Brain microvascular endothelial cell (primary cell): Measurements from ENCODE around the gene ORM2.
A peak's percentile ranks its signal among the peaks of the same experiment; 100 is the strongest.

Experiments
- DNase-seq: peaks from one replicate; pipeline ENCODE4 v3.0.0-alpha.2; 2020
- H3K27ac ChIP-seq: fragments of 250-450 bp; sonication (Bioruptor Pico); 2 replicates; pipeline ENCODE4 v1.5.1; 2020; ENCODE audit warnings: mild to moderate bottlenecking, moderate library complexity
- H3K27me3 ChIP-seq: fragments of 250-450 bp; sonication (Bioruptor Pico); replicated peaks from 2 replicates; pipeline ENCODE4 v1.5.1; 2020; ENCODE audit warnings: mild to moderate bottlenecking
- H3K36me3 ChIP-seq: fragments of 250-450 bp; sonication (Bioruptor Pico); replicated peaks from 2 replicates; pipeline ENCODE4 v1.5.1; 2020; ENCODE audit warnings: mild to moderate bottlenecking
- H3K4me3 ChIP-seq: 2 replicates; pipeline ENCODE4 v1.5.1; 2011; ENCODE audit warnings: low read depth, mild to moderate bottlenecking, control low read depth, low read length, moderate library complexity
- in situ Hi-C: cut with HindIII; loops from 2 replicates; pipeline ENCODE4 v1.10.0; 2017; ENCODE audit warnings: low sequenced_read_pairs, low pct_ligation_motif_present
- TF ChIP-seq, protein P1 (sequence below): IDR thresholded peaks from 2 replicates; pipeline ENCODE4 v1.5.1; 2011; ENCODE audit warnings: low read depth, mild to moderate bottlenecking, moderate library complexity, low read length, control low read depth, inconsistent platforms; ENCODE audit errors: missing control alignments

The ORM2 gene

DNA sequence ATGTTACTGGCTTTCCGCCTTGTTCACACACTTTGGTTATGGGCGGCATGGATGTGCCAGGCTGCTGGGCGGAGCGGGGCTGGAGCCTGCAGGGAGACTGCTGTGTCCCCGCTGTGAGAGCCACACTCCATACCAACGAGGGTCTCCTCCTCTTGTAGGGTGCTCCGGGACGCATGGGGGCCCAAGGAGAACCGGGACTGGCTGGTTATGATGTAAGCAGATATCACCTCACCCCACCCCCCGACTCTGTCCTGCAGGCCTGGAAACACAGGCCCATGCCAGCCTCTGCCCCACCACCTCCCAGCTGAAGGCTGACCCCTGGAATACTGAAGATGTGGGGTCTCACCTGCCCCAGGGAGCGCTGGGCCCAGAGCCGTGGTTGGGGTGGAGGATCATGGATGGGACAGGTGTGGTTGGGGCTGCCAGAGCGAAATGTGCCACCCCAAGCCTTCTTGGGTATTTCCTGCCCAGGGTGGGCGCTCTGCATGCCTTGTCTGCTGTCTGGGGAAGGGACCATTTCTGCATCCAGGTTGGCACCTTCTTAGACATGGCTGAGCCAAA, 46.0 kb upstream of the ORM2 start:
- H3K27ac ChIP-seq = no peak overlapping the region

DNA sequence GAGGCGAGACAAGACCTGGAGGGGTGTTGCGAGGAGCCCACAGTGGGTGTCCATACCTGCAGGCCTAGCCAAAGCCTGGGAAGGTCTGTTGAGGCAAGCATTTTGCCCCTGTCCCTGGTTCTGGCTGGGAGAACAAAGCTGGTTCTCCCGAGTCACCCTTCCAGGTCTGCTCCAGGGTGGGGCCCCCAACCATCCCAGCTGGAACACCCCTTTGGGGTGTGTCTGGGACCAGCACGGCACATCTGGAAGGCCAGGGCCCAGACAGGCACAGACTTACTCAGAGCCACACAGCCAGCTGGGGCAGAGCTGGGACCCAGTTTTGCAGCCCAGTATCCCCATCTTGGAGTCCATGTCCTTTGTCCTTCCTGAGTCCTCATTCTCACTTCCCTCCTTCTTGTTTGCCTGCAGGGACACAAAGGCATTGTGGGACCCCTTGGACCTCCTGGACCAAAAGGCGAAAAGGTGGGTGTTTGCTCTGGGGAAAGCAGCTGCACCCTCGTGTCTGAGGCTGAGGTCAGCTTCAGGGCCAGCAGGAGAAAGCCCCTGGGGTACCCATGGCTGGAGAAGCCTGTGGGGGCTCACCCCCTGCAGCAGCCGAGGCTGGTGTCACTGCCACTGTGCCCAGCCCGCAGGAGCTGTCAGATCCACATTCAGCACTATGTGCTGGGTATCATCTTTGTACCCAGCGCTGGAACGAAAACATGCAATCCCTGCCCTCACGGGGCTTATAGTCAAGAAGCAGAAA, 45.2 kb upstream of the ORM2 start:
- no peak for DNase-seq
- TF ChIP-seq, protein P1, sequence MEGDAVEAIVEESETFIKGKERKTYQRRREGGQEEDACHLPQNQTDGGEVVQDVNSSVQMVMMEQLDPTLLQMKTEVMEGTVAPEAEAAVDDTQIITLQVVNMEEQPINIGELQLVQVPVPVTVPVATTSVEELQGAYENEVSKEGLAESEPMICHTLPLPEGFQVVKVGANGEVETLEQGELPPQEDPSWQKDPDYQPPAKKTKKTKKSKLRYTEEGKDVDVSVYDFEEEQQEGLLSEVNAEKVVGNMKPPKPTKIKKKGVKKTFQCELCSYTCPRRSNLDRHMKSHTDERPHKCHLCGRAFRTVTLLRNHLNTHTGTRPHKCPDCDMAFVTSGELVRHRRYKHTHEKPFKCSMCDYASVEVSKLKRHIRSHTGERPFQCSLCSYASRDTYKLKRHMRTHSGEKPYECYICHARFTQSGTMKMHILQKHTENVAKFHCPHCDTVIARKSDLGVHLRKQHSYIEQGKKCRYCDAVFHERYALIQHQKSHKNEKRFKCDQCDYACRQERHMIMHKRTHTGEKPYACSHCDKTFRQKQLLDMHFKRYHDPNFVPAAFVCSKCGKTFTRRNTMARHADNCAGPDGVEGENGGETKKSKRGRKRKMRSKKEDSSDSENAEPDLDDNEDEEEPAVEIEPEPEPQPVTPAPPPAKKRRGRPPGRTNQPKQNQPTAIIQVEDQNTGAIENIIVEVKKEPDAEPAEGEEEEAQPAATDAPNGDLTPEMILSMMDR = no peak
- no peaks in the 10 kb centered on the region for H3K27me3 ChIP-seq
- H3K27ac ChIP-seq = no peak overlapping the region
- no peak overlapping the region for H3K4me3 ChIP-seq
- in situ Hi-C loops = no loop called here
- no peaks in the 10 kb centered on the region for H3K36me3 ChIP-seq

More for the DNA sequence above, 46.0 kb upstream of the ORM2 start:
- no peaks in the 10 kb centered on the region for H3K27me3 ChIP-seq
- no peaks in the 10 kb centered on the region for H3K36me3 ChIP-seq
- TF ChIP-seq, protein P1 = no peak
- DNase-seq = no peak
- in situ Hi-C loops = no loop called here
- no peak overlapping the region for H3K4me3 ChIP-seq

DNA sequence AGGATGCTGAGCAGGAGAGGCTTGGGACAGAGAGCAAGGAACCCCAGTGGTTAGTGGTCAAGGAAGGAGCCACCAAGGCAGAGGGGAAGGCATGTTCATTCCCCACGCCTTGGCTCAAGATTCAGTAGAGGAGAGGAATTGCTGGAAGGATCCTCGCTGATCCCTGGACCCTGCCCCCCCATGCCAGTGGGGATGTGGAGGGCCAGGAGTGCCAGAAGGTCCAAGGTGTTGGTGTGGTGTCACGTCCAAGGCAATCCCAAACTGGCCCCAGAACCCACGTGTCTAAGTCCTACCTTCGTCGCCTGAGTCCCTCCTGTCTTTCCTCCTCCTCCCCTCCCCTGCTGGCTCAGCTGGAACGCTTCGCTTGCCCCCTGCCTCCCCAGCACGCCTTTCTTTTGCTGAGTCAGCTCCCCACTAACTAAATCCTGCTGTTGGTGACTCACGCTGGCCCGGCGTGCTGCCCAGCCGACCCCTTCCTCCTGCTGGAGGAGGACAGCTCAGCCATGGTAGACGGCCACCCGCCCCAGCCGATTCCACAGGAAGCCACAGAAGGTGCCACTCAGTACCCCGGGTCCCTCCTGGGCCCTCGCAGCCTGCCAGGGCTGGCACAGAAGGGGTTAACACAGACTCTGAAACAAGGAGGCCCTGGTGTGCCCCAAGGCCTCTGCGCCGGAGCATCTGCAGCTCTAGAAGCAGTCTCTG, 44.4 kb upstream of the ORM2 start:
- Histone ChIP-seq H3K27ac (no peak overlapping the region), H3K36me3 (no peaks in the 10 kb centered on the region), H3K27me3 (no peaks in the 10 kb centered on the region), H3K4me3 (no peak overlapping the region)
- peak; percentile 88 for DNase-seq
- TF ChIP-seq, protein P1 = peak; percentile 40
- in situ Hi-C loops = no loop called here

DNA sequence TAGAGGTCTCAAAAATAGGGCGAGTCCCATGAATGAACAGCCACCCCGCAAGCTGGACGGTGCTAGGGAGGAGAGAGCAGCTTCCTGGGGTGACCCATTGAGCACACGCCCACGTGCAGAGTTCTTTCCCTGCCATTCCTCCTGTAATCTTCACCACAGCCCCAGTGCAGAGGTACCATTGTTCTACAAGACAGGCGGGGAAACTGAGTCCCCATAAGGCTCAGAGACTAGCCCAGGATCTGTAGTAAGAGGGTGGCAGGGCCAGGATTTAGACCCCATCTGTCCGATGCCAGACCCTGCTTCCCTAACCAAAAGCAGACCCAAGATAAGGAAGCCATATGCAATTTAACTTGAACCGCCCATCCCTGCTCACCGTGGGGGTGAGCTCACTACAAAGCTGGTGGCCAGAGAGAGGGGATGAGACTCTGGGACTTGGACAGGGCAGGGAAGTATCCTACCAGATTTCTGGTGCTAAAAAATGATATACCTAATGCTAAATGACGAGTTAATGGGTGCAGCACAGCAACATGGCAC, 43.5 kb upstream of the ORM2 start:
- in situ Hi-C loops = no loop called here
- Histone ChIP-seq H3K27ac (no peak overlapping the region), H3K4me3 (no peak overlapping the region), H3K36me3 (no peaks in the 10 kb centered on the region), H3K27me3 (no peaks in the 10 kb centered on the region)
- DNase-seq = no peak
- TF ChIP-seq, protein P1 = no peak

DNA sequence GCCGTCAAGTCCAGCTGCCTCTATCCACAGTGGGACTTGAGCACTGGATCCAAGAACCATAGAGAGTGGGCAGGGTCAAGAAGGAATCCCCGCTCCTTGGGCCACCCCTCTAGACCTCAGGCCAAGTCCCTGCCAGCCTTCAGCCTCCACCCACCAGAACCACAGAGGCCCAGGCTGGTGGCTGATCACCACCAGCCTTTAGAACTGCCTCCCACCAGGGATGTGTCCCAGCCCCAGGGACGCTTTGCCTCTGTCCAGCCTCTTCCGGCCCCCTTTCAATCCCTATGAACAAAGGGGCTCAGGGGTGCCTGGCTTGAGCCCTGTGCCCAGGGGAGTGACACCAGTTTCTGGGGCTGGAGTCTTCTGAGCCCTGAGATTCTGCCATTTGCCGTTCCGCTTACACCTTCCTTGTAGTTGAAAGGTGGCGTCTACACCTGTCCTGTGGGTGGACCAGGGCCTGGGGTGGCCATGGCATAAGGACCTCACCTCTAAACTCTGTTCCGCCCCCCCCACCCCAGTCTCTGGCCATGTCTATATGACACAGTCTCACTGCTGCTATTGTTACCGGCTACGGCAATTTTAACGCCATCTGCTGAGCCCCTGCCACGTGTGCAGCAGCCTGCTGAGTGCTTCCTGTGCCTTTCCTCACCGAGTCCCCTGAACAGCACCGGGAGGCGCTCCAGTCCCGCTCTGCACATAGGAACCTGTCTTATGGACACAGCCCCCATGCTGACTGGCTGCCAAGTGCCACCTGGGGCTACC, 42.5 kb upstream of the ORM2 start:
- TF ChIP-seq, protein P1 = no peak
- Histone ChIP-seq H3K4me3 (no peak overlapping the region), H3K27me3 (no peaks in the 10 kb centered on the region), H3K36me3 (no peaks in the 10 kb centered on the region), H3K27ac (no peak overlapping the region)
- DNase-seq = no peak
- in situ Hi-C loops = no loop called here
